HepG2 (cell line): ENCODE measurements around the gene IRGQ. TPM values are rescaled to one million over a fixed set of nuclear protein-coding genes. Genes with fewer than 3 reads are reported as not detected.

ENCODE experiments used
- IKZF4 ChIP-seq: sonication (generic); formaldehyde crosslinking; IDR thresholded peaks from 2 replicates; pipeline ENCODE4 v1.5.1; 2020; ENCODE audit warnings: borderline replicate concordance, mild to moderate bottlenecking, low read depth, missing genetic modification reagents; ENCODE audit errors: not compliant biosample characterization
- IRF2 ChIP-seq: IDR thresholded peaks from 2 replicates; pipeline ENCODE4 v1.6.1; 2018; ENCODE audit warnings: missing genetic modification reagents, missing compliant biosample characterization
- KLF13 ChIP-seq: sonication (generic); formaldehyde crosslinking; IDR thresholded peaks from 2 replicates; pipeline ENCODE4 v1.4.0; 2020; ENCODE audit warnings: mild to moderate bottlenecking, missing genetic modification reagents
- ZBTB38 ChIP-seq: sonication (generic); formaldehyde crosslinking; IDR thresholded peaks from 2 replicates; pipeline ENCODE4 v1.5.1; 2020; ENCODE audit warnings: mild to moderate bottlenecking, missing genetic modification reagents
- ZIK1 ChIP-seq: sonication (generic); formaldehyde crosslinking; IDR thresholded peaks from 2 replicates; pipeline ENCODE4 v1.5.0; 2020; ENCODE audit warnings: mild to moderate bottlenecking, low read depth, missing genetic modification reagents, borderline replicate concordance
- ZNF530 ChIP-seq: sonication (generic); formaldehyde crosslinking; IDR thresholded peaks from 2 replicates; pipeline ENCODE4 v1.5.0; 2020; ENCODE audit warnings: low read depth, mild to moderate bottlenecking, missing genetic modification reagents
- polyA plus RNA-seq, 8 experiments: library from polyadenylated mRNA; depleted of rRNA in 3 of 8; stranded (reverse) in 7 of 8; unstranded in 1 of 8; fragments of >200 nt; fragmentation: Illumina TruSeq in 4 of 8; extraction: Trizol in 4 of 8; gene quantifications; 2 replicates each; pipeline versions ENCODE4 v1.2.1 to v1.2.3, GENCODE V29; 2011 to 2016; ENCODE audit warnings: low read depth in 4 of 8, missing spikeins in 1 of 8, mixed read lengths in 1 of 8; ENCODE audit not compliant: insufficient read depth in 1 of 8
- total RNA-seq, 5 experiments: library from RNA; depleted of rRNA; stranded (reverse); fragments of >200 nt; fragmentation: Illumina TruSeq; extraction: Trizol; gene quantifications; 2 replicates each; pipeline ENCODE4 v1.2.3, GENCODE V29; 2016; ENCODE audit warnings: low read depth in 1 of 5
- TF ChIP-seq, protein P1 (sequence below): sonication (generic); formaldehyde crosslinking; IDR thresholded peaks from 2 replicates; pipeline ENCODE4 v1.4.0; 2020; ENCODE audit warnings: missing genetic modification reagents, mild to moderate bottlenecking, borderline replicate concordance
- TF ChIP-seq, protein P2 (sequence below): sonication (generic); formaldehyde crosslinking; IDR thresholded peaks from 2 replicates; pipeline ENCODE4 v1.5.0; 2020; ENCODE audit warnings: mild to moderate bottlenecking, missing genetic modification reagents
- TF ChIP-seq, protein P3 (sequence below): sonication (generic); formaldehyde crosslinking; IDR thresholded peaks from 2 replicates; pipeline ENCODE4 v1.4.0; 2020; ENCODE audit warnings: missing genetic modification reagents
- TF ChIP-seq, protein P4 (sequence below): sonication (generic); formaldehyde crosslinking; IDR thresholded peaks from 2 replicates; pipeline ENCODE4 v1.5.0; 2020; ENCODE audit warnings: mild to moderate bottlenecking, missing genetic modification reagents, moderate library complexity

IRGQ gene
- total and polyA plus RNA-seq, 2 of the 13 experiments (the other 11 are each of a cell fraction or from before 2014, with no cell fraction given), result 11.6 to 12.4 TPM

DNA sequence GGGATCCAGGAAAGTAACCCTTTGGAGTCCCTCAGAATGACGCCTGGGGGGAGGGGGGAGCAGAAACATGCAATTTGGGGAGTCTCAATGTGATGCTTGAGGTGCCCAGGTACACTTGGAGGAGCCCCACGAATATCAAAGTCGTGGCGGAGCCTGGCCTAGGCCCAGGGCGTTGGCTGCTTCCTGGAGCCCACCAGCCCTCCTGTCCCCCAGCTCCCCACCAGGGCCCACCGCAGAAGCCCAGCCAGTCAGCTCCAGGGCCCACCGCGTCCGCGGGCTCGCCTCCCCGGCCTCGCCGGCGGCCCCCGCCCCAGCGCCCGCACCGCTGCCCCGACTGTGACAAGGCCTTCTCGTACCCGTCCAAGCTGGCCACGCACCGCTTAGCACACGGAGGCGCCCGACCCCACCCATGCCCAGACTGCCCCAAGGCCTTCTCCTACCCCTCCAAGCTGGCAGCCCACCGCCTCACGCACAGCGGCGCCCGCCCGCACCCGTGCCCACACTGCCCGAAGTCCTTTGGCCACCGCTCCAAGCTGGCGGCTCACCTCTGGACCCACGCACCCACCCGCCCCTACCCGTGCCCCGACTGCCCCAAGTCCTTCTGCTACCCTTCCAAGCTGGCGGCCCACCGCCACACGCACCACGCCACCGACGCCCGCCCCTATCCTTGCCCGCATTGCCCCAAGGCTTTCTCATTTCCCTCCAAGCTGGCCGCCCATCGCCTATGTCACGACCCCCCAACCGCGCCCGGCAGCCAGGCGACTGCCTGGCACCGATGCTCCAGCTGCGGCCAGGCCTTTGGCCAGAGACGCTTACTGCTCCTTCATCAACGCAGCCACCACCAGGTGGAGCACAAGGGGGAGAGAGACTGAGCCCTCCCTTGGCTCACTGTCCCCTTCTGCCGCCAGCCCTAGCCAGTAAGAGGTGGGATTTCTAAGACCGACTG lies 60.8 kb downstream of the IRGQ start (continued):
- TF ChIP-seq ZBTB38 (0 out of 2 replicates have a peak, but pooled peaks have one; percentile 45), ZNF530 (CRISPR knock-in tag) (no peak), IRF2 (CRISPR knock-in tag) (no peak), IKZF4 (CRISPR knock-in tag) (no peak), KLF13 (CRISPR knock-in tag) (no peak), ZIK1 (CRISPR knock-in tag) (no peak)
- TF ChIP-seq, protein P1, sequence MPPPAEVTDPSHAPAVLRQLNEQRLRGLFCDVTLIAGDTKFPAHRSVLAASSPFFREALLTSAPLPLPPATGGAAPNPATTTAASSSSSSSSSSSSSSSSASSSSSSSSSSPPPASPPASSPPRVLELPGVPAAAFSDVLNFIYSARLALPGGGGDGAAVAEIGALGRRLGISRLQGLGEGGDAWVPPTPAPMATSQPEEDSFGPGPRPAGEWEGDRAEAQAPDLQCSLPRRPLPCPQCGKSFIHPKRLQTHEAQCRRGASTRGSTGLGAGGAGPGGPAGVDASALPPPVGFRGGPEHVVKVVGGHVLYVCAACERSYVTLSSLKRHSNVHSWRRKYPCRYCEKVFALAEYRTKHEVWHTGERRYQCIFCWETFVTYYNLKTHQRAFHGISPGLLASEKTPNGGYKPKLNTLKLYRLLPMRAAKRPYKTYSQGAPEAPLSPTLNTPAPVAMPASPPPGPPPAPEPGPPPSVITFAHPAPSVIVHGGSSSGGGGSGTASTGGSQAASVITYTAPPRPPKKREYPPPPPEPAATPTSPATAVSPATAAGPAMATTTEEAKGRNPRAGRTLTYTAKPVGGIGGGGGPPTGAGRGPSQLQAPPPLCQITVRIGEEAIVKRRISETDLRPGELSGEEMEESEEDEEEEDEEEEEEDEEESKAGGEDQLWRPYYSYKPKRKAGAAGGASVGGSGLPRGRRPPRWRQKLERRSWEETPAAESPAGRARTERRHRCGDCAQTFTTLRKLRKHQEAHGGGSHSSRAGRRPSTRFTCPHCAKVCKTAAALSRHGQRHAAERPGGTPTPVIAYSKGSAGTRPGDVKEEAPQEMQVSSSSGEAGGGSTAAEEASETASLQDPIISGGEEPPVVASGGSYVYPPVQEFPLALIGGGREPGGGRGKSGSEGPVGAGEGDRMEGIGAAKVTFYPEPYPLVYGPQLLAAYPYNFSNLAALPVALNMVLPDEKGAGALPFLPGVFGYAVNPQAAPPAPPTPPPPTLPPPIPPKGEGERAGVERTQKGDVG (CRISPR knock-in tag), result no peak
- TF ChIP-seq, protein P2, sequence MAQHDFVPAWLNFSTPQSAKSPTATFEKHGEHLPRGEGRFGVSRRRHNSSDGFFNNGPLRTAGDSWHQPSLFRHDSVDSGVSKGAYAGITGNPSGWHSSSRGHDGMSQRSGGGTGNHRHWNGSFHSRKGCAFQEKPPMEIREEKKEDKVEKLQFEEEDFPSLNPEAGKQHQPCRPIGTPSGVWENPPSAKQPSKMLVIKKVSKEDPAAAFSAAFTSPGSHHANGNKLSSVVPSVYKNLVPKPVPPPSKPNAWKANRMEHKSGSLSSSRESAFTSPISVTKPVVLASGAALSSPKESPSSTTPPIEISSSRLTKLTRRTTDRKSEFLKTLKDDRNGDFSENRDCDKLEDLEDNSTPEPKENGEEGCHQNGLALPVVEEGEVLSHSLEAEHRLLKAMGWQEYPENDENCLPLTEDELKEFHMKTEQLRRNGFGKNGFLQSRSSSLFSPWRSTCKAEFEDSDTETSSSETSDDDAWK (CRISPR knock-in tag), result no peak
- TF ChIP-seq, protein P3, sequence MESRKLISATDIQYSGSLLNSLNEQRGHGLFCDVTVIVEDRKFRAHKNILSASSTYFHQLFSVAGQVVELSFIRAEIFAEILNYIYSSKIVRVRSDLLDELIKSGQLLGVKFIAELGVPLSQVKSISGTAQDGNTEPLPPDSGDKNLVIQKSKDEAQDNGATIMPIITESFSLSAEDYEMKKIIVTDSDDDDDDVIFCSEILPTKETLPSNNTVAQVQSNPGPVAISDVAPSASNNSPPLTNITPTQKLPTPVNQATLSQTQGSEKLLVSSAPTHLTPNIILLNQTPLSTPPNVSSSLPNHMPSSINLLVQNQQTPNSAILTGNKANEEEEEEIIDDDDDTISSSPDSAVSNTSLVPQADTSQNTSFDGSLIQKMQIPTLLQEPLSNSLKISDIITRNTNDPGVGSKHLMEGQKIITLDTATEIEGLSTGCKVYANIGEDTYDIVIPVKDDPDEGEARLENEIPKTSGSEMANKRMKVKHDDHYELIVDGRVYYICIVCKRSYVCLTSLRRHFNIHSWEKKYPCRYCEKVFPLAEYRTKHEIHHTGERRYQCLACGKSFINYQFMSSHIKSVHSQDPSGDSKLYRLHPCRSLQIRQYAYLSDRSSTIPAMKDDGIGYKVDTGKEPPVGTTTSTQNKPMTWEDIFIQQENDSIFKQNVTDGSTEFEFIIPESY (CRISPR knock-in tag), result peak; percentile 78; the same call in 1 of the 2 replicates
- TF ChIP-seq, protein P4, sequence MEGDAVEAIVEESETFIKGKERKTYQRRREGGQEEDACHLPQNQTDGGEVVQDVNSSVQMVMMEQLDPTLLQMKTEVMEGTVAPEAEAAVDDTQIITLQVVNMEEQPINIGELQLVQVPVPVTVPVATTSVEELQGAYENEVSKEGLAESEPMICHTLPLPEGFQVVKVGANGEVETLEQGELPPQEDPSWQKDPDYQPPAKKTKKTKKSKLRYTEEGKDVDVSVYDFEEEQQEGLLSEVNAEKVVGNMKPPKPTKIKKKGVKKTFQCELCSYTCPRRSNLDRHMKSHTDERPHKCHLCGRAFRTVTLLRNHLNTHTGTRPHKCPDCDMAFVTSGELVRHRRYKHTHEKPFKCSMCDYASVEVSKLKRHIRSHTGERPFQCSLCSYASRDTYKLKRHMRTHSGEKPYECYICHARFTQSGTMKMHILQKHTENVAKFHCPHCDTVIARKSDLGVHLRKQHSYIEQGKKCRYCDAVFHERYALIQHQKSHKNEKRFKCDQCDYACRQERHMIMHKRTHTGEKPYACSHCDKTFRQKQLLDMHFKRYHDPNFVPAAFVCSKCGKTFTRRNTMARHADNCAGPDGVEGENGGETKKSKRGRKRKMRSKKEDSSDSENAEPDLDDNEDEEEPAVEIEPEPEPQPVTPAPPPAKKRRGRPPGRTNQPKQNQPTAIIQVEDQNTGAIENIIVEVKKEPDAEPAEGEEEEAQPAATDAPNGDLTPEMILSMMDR (CRISPR knock-in tag), result peak; percentile 65
- TF ChIP-seq, all 625 proteins: peak for 14
